Activated naive CD8-positive, alpha-beta T cell treated with anti-CD3 and anti-CD28 coated beads, Interleukin-2, amount 50 U/mL, for 24 hours (primary cell): ENCODE measurements around the gene ETNPPL.

Source experiments
- ATAC-seq: fragments of 150-1000 bp; cut with Tn5 transposase; one replicate; pipeline ENCODE4 v1.10.0; 2021
- DNase-seq: peaks from one replicate; pipeline ENCODE4 v3.0.0; 2021
- H3K27ac Mint-ChIP-seq: one replicate; pipeline ENCODE4 v1.8.0; 2021; ENCODE audit warnings: mild to moderate bottlenecking, mixed read lengths
- H3K27me3 Mint-ChIP-seq: one replicate; pipeline ENCODE4 v1.8.0; 2021; ENCODE audit warnings: mixed read lengths
- H3K36me3 Mint-ChIP-seq: one replicate; pipeline ENCODE4 v1.8.0; 2021; ENCODE audit warnings: low read depth, mixed read lengths
- H3K4me1 Mint-ChIP-seq: one replicate; pipeline ENCODE4 v1.8.0; 2021; ENCODE audit warnings: mixed read lengths
- H3K4me3 Mint-ChIP-seq: one replicate; pipeline ENCODE4 v1.8.0; 2021; ENCODE audit warnings: mild to moderate bottlenecking, moderate library complexity, mixed read lengths
- H3K9me3 Mint-ChIP-seq: one replicate; pipeline ENCODE4 v1.8.0; 2021; ENCODE audit warnings: mixed read lengths

ETNPPL gene

DNA sequence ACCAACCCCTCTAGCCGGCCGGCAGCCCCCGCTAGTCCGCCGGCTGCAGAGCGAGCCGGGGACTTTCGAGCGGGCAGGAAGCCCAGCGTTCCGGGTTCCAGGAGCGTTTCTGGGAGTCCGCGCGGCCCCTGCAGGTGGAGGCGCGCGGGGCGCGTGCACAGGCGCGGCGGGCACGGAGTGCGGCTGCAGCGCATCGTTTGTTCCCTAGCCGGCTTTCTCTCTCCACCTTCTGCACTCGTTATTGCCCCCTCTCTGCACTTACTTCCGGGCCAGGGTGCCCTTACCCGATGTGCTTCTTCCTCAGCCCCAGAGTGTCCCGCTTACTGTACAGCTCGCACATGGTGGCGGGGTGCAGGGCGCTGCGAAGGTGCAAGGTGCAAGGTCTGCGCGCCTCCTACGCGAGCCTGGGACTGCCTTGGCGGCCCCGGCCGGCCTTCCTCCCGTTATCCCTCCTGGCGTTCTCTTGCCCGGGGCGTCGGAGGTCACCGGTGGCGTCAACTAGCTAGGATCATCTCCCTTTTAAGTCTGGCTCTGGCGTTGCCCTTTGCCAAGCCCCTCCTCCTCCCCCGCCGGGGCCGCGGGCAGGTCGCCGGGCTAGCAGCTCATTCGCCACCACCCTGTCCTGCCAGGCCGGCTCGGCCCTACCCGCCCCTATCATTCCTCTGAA lies at the start of gene ETNPPL:
Gene ETNPPL, minus strand, starts transcription at position 495 of the 667 bp plus-strand sequence. Its CDS starts 155 bp downstream, at position 340.
- Mint-ChIP-seq H3K27ac (no peak within 1 kb of the TSS), H3K36me3 (peaks cover 5% of the 10 kb centered on the region), H3K4me1 (peaks cover 10% of the 10 kb centered on the region), H3K4me3 (peak within 1 kb of the TSS; percentile 77), H3K27me3 (peaks cover 55% of the 10 kb centered on the region), H3K9me3 (no peaks in the 10 kb centered on the region)
- ATAC-seq: peak; percentile 73
- DNase-seq: peak; percentile 34

- Mint-ChIP-seq H3K27ac (no peak overlapping the region), H3K4me1 (no peaks in the 10 kb centered on the region), H3K36me3 (no peaks in the 10 kb centered on the region), H3K9me3 (no peaks in the 10 kb centered on the region), H3K4me3 (no peak overlapping the region), H3K27me3 (peaks cover 30% of the 10 kb centered on the region)
- no peak for DNase-seq
- no peak for ATAC-seq
Measured at GRCh38 chr4:108811486-108811885, 48.6 kb upstream of the ETNPPL start.

DNA sequence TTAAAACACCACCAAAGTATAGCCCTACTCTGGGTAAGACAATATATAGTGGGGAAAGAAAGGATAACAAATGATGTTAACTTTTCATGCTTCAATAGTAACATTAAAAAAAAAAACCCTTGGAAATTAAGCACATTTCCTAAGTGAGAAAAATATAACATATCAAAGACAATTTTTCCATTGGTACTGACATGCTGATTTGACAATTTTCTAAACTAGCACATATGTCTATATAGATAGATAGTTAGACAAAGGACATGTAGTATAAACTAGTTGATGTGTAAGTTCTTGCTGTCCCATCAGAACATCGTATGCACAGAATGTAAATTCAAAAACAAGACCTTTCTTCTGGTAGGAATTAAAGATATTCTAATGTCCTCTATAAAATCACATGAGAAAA lies 47.2 kb upstream of the ETNPPL start:
- H3K27ac Mint-ChIP-seq: no peak overlapping the region
- ATAC-seq (no peak), DNase-seq (no peak)
- H3K9me3 Mint-ChIP-seq: no peaks in the 10 kb centered on the region
- no peaks in the 10 kb centered on the region for H3K4me1 Mint-ChIP-seq
- no peaks in the 10 kb centered on the region for H3K36me3 Mint-ChIP-seq
- H3K27me3 Mint-ChIP-seq: peaks cover 29% of the 10 kb centered on the region
- H3K4me3 Mint-ChIP-seq: no peak overlapping the region

DNA sequence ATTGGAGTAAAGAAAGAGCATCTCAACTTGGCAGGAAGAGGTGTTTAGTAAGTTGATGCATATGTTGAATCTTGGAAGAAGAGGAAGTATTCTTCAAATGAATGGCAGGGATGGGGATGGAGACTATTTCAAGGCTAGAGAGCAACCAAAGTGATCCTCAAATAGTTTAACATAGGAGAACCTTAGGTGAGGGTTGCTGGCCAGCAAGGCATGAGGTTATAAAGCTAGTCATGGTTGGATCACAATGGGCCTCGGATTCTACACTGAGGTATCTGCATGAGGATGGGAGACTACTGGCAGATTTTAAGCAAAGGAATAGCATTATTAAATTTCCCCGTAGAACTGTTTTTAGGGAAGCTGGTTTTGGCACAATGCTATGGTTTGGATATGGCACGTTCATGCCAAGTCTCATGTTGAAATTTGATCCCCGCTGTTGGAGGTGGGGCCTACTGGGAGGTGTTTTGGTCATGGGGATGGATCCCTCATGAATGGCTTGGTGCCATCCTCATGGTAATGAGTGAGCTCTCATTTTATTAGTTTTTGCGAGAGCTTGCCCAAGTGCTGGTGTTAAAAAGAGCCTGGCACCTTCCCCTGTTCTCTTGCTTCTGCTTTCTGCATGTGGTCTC lies 41.9 kb upstream of the ETNPPL start:
- no peaks in the 10 kb centered on the region for H3K4me1 Mint-ChIP-seq
- no peak for ATAC-seq
- DNase-seq: no peak
- H3K4me3 Mint-ChIP-seq: no peak overlapping the region
- no peaks in the 10 kb centered on the region for H3K36me3 Mint-ChIP-seq
- H3K27me3 Mint-ChIP-seq: peaks cover 6% of the 10 kb centered on the region
- H3K9me3 Mint-ChIP-seq: no peaks in the 10 kb centered on the region
- H3K27ac Mint-ChIP-seq: no peak overlapping the region

- peaks cover 4% of the 10 kb centered on the region for H3K27me3 Mint-ChIP-seq
- H3K27ac Mint-ChIP-seq: no peak overlapping the region
- no peak for ATAC-seq
- no peaks in the 10 kb centered on the region for H3K4me1 Mint-ChIP-seq
- no peaks in the 10 kb centered on the region for H3K36me3 Mint-ChIP-seq
- H3K9me3 Mint-ChIP-seq: no peaks in the 10 kb centered on the region
- no peak for DNase-seq
- no peak overlapping the region for H3K4me3 Mint-ChIP-seq
Measured at GRCh38 chr4:108799306-108799705, 36.5 kb upstream of the ETNPPL start.

DNA sequence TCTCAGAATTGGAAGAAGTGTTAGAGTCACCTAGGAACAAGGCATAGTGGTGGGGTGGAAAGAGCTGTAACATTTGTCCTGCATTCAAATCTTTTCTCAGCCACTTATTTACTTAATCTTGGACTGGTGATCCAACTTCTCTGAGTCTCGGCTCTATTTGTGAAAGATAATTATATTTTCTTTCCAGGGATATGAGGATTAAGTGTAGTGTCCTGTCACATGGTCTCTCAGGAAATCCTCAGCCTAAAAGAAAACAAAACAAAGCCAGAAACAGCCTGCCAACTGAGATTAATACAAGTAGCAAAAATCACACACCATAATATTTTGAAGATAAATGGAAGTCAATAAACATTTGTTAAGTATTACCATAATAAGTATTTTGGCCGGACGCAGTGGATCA lies 33.3 kb upstream of the ETNPPL start:
- H3K27me3 Mint-ChIP-seq: peaks cover 4% of the 10 kb centered on the region
- no peaks in the 10 kb centered on the region for H3K4me1 Mint-ChIP-seq
- H3K36me3 Mint-ChIP-seq: no peaks in the 10 kb centered on the region
- H3K9me3 Mint-ChIP-seq: no peaks in the 10 kb centered on the region
- no peak for ATAC-seq
- no peak overlapping the region for H3K27ac Mint-ChIP-seq
- no peak overlapping the region for H3K4me3 Mint-ChIP-seq
- no peak for DNase-seq

DNA sequence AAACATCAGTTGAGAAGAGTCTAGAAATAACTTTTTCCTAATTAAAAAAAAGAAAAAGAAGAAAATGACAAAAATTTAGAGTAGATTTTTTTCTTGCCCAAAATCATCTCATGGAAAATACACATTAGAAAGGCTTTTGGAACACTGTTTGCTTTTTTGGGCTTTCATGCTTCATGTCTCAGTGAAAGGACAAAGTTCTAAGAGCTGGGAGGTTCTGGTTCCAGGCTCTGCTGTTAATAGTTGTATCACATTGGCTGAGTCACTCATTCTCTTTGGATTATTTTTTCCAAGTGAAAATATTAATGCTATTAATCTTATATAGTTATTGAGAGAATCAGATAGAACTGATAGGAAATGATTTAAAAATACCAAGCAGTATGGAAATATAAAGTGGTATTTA lies 32.9 kb upstream of the ETNPPL start:
- H3K4me1 Mint-ChIP-seq: no peaks in the 10 kb centered on the region
- no peak for ATAC-seq
- no peaks in the 10 kb centered on the region for H3K36me3 Mint-ChIP-seq
- H3K27me3 Mint-ChIP-seq: peaks cover 4% of the 10 kb centered on the region
- H3K4me3 Mint-ChIP-seq: no peak overlapping the region
- H3K9me3 Mint-ChIP-seq: no peaks in the 10 kb centered on the region
- DNase-seq: no peak
- H3K27ac Mint-ChIP-seq: no peak overlapping the region

DNA sequence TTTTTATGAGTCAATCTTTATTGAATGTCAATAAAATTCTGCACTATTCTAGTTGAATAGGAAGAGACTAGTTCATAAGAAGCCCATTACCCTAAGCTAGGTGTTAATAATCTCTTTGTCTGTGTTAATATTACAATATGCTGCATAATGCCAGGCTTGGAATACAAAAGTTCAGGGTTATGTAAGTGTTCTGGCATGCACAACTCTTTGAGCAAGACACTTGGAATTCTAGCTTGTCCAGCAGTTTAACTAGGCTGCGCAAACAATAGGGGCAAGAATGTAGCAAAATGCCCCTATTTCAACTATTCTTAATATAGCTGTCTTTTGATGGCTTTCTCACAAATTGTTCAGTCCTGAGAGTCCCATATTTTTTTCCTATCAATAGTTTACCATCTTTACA lies 31.3 kb upstream of the ETNPPL start:
- no peak for DNase-seq
- Mint-ChIP-seq H3K27me3 (peaks cover 4% of the 10 kb centered on the region), H3K36me3 (no peaks in the 10 kb centered on the region), H3K9me3 (no peaks in the 10 kb centered on the region), H3K27ac (no peak overlapping the region), H3K4me1 (no peaks in the 10 kb centered on the region), H3K4me3 (no peak overlapping the region)
- no peak for ATAC-seq

GRCh38 chr4:108793415-108793814 lies 30.6 kb upstream of the ETNPPL start:
- H3K9me3 Mint-ChIP-seq: no peaks in the 10 kb centered on the region
- H3K4me1 Mint-ChIP-seq: no peaks in the 10 kb centered on the region
- DNase-seq (no peak), ATAC-seq (no peak)
- peaks cover 4% of the 10 kb centered on the region for H3K27me3 Mint-ChIP-seq
- no peaks in the 10 kb centered on the region for H3K36me3 Mint-ChIP-seq
- H3K27ac Mint-ChIP-seq: no peak overlapping the region
- no peak overlapping the region for H3K4me3 Mint-ChIP-seq

DNA sequence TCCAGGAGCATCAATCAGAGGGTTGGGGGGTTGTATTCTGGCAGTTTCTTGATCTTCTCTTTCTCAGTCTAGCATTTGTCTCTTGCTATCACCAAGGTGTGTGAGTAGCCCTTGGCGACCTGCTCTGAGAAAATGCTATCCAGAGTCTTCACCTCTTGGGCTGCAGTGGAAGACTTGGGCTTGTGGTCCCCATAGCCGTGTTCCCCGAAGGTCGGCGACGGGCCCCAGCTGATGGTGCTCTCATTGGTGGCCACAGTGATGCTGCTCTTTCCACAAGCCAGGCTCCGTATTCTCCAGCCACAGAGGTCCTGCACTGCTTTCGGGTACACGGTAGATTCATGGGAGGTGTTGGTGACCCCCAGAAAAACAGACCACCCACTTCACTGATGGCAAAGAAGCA lies 25.9 kb upstream of the ETNPPL start:
- no peaks in the 10 kb centered on the region for H3K4me1 Mint-ChIP-seq
- H3K4me3 Mint-ChIP-seq: no peak overlapping the region
- ATAC-seq: no peak
- no peak overlapping the region for H3K27ac Mint-ChIP-seq
- no peaks in the 10 kb centered on the region for H3K27me3 Mint-ChIP-seq
- H3K9me3 Mint-ChIP-seq: no peaks in the 10 kb centered on the region
- H3K36me3 Mint-ChIP-seq: no peaks in the 10 kb centered on the region
- DNase-seq: no peak

- no peak for DNase-seq
- no peak for ATAC-seq
Measured at GRCh38 chr4:108787724-108788123, 24.9 kb upstream of the ETNPPL start.

DNA sequence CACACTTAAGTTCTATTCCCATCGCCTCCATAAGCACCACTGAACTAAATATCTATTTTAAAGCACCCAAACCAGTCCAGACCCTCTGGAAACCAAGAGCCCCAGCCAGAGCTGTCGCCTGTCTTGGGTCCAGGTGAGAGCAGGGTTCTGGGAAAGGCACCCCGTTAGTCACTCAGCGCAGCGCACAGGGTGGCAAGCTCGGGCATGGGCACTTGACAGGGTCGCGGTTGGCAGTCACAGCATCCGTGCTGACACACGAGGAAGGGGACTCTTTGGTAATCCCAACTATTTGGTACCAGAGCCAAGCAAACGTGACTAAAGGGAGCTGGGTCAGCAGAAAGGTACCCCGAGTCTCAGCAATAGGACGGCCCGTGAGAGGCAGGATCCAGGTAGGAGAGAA lies 24.3 kb upstream of the ETNPPL start:
- no peak for DNase-seq
- H3K9me3 Mint-ChIP-seq: no peaks in the 10 kb centered on the region
- no peaks in the 10 kb centered on the region for H3K4me1 Mint-ChIP-seq
- no peaks in the 10 kb centered on the region for H3K27me3 Mint-ChIP-seq
- H3K27ac Mint-ChIP-seq: no peak overlapping the region
- H3K36me3 Mint-ChIP-seq: no peaks in the 10 kb centered on the region
- no peak for ATAC-seq
- no peak overlapping the region for H3K4me3 Mint-ChIP-seq

More at GRCh38 chr4:108787724-108788123, 24.9 kb upstream of the ETNPPL start:
- H3K9me3 Mint-ChIP-seq: no peaks in the 10 kb centered on the region
- H3K4me1 Mint-ChIP-seq: no peaks in the 10 kb centered on the region
- no peaks in the 10 kb centered on the region for H3K27me3 Mint-ChIP-seq
- no peak overlapping the region for H3K4me3 Mint-ChIP-seq
- H3K36me3 Mint-ChIP-seq: no peaks in the 10 kb centered on the region
- H3K27ac Mint-ChIP-seq: no peak overlapping the region

DNA sequence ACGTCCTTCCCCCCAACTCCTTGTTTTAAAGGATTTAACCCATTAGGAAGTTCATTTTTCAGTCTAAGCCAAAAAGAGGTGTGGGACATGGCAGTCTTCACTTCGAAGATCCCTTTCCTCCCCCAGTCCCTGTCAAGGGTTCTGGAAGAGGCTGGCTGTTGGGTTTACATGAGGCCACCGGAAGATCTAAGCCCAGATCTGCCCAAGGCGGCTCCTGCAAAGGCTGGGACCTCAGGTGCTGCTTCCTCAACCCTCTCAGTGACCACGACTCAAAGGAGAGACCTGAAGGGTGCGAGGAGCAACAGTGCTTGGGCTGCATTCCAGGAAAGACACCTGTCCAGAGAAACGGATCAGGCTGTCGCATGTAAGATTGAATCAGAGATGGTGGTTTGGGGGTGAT lies 23.5 kb upstream of the ETNPPL start:
- no peaks in the 10 kb centered on the region for H3K4me1 Mint-ChIP-seq
- DNase-seq: no peak
- no peak for ATAC-seq
- no peak overlapping the region for H3K4me3 Mint-ChIP-seq
- H3K36me3 Mint-ChIP-seq: no peaks in the 10 kb centered on the region
- H3K27me3 Mint-ChIP-seq: no peaks in the 10 kb centered on the region
- H3K9me3 Mint-ChIP-seq: no peaks in the 10 kb centered on the region
- H3K27ac Mint-ChIP-seq: no peak overlapping the region

- ATAC-seq (no peak), DNase-seq (no peak)
- H3K4me3 Mint-ChIP-seq: no peak overlapping the region
- H3K36me3 Mint-ChIP-seq: no peaks in the 10 kb centered on the region
- no peak overlapping the region for H3K27ac Mint-ChIP-seq
- no peaks in the 10 kb centered on the region for H3K9me3 Mint-ChIP-seq
- peaks cover 2% of the 10 kb centered on the region for H3K27me3 Mint-ChIP-seq
- H3K4me1 Mint-ChIP-seq: no peaks in the 10 kb centered on the region
Measured at GRCh38 chr4:108783665-108784463, 21.0 kb upstream of the ETNPPL start.

DNA sequence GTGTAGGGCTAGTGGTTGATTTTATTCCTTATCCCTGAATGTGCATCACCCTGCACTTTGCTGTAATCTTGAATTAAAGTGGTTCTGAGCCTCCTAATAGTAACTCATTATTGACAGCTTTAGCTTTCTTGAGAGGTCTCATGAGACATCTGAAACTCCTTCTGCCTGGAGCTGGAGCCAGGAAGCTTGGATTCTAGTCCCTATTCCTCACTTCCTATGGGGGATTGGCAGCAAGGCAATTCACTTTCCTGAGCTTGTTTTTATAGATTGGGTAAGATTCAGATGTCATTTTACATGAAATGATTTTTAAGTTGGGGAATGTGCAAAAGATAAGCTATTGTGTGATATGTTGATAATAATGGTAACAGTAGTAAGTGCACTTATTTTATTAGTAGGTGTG lies 17.1 kb upstream of the ETNPPL start:
- H3K27ac Mint-ChIP-seq: no peak overlapping the region
- H3K36me3 Mint-ChIP-seq: no peaks in the 10 kb centered on the region
- H3K9me3 Mint-ChIP-seq: no peaks in the 10 kb centered on the region
- ATAC-seq: no peak
- H3K27me3 Mint-ChIP-seq: peaks cover 6% of the 10 kb centered on the region
- no peak for DNase-seq
- no peaks in the 10 kb centered on the region for H3K4me1 Mint-ChIP-seq
- H3K4me3 Mint-ChIP-seq: no peak overlapping the region
